ENCODE measurements around the gene TSPOAP1. TPM values are rescaled to one million over a fixed set of nuclear protein-coding genes. Genes with fewer than 3 reads are reported as not detected.
A peak's percentile ranks its signal among the peaks of the same experiment; 100 is the strongest.

Gene TSPOAP1
- total and polyA plus RNA-seq, 2 of the 4 experiments (the other 2 are of a cell fraction), result 0.90 to 1.6 TPM

- Histone ChIP-seq H4K20me1 (ENCODE audit: insufficient read depth, low read length) (no peaks in the 10 kb centered on the region), H3K4me2 (ENCODE audit: low read depth, low read length) (peak overlapping the region; percentile 67), H3K9ac (ENCODE audit: low read depth, low read length) (peak overlapping the region; percentile 91), H3K27me3 (ENCODE audit: control insufficient read depth, insufficient read depth, low read length) (no peaks in the 10 kb centered on the region), H4K5ac (ENCODE audit: low read depth, low read length) (peak overlapping the region; percentile 100), H3K9me3 (ENCODE audit: control insufficient read depth, insufficient read depth, low read length) (no peaks in the 10 kb centered on the region), H3K4me1 (ENCODE audit: control insufficient read depth, insufficient read depth, low read length) (peaks cover 38% of the 10 kb centered on the region), H3K9me1 (ENCODE audit: insufficient read depth, low read length) (peaks cover 34% of the 10 kb centered on the region), H2AK5ac (ENCODE audit: low read depth, low read length) (peak overlapping the region; percentile 100), H3K27ac (ENCODE audit: insufficient read depth, low read length) (peak overlapping the region; percentile 98), H3K56ac (ENCODE audit: extremely low read depth, insufficient read depth, low read length) (peak overlapping the region; percentile 92), H2BK15ac (ENCODE audit: low read depth, low read length) (peak overlapping the region; percentile 100), H3K14ac (replicated peaks; ENCODE audit: low read depth, low read length) (peak overlapping the region; percentile 99), H4K8ac (ENCODE audit: low read depth in 2 of 2, low read length in 2 of 2) (peak overlapping the region; percentile 99 to 100), H3K4ac (ENCODE audit: low read depth, low read length) (peak overlapping the region; percentile 100), H3K23ac (ENCODE audit: low read depth, low read length) (peak overlapping the region; percentile 96), H3K4me3 (ENCODE audit: insufficient read depth, low read depth, low read length) (no peak overlapping the region), H3K18ac (ENCODE audit: low read depth, low read length) (peak overlapping the region; percentile 99), H2AFZ (replicated peaks; ENCODE audit: low read length, poor library complexity) (peak overlapping the region; percentile 90), H3K79me1 (ENCODE audit: low read depth in 1 of 2, low read length in 2 of 2) (peaks cover 12 to 24% of the 10 kb centered on the region in 2 experiments), H2BK5ac (ENCODE audit: low read depth, low read length, poor library complexity, severe bottlenecking) (peak overlapping the region; percentile 97), H4K91ac (ENCODE audit: insufficient read depth, low read depth, low read length) (peak overlapping the region; percentile 99), H2BK20ac (ENCODE audit: low read depth, low read length) (peak overlapping the region; percentile 94), H3K36me3 (ENCODE audit: control insufficient read depth, insufficient read depth, low read length) (no peaks in the 10 kb centered on the region), H2AK9ac (replicated peaks; ENCODE audit: low read depth, low read length, poor library complexity) (peak overlapping the region; percentile 98), H2BK120ac (ENCODE audit: low read depth, low read length) (peak overlapping the region; percentile 98)
- POLR2A ChIA-PET (ENCODE audit: unreplicated experiment), result interaction anchor here (0.6 to 2.1 kb wide), 2 partner anchors 14 to 681 kb away, joined by 7 to 13 read pairs; partner anchors contain the start of gene SUPT4H1
- ATAC-seq (ENCODE audit: low read depth), result peak; percentile 91
- 0% methylated on average over 5 of the region's 23 CpGs; no CpG with 5 or more reads in 1 of the 2 experiments for WGBS, 2 experiments (ENCODE audit: extremely low coverage in 2 of 2, insufficient read length in 1 of 2)
- peak; percentile 96 for DNase-seq
- BruUV-seq (replicated peaks), result no TSS peak
- CTCF ChIA-PET, result interaction anchor here (1.2 to 1.9 kb wide), 2 partner anchors 9 to 15 kb away, joined by 4 to 6 read pairs; no protein-coding TSS in a partner anchor
- intact Hi-C loops (cut with micrococcal nuclease) (no loop called here), dilution Hi-C loops (cut with HindIII; ENCODE audit: low sequenced_read_pairs, unreplicated experiment) (no loop called here), in situ Hi-C loops (cut with MboI; ENCODE audit: low sequenced_read_pairs) (loop anchor here (25.0 kb wide), 1 partner anchor 476 kb away; the partner anchor contains the start of gene MRPS23)
- TF ChIP-seq MXI1 (IDR thresholded peaks at IDR 0.05; ENCODE audit: borderline replicate concordance, low read depth, low read length) (no peak), NFE2L2 (IDR thresholded peaks at IDR 0.05; ENCODE audit: low read depth, low read length) (no peak), MAFK (IDR thresholded peaks at IDR 0.05; ENCODE audit: low read depth, low read length) (no peak), RAD21 (IDR thresholded peaks at IDR 0.05; ENCODE audit: low read length) (peak; percentile 18; the same call in 1 of the 2 replicates), RCOR1 (IDR thresholded peaks at IDR 0.05; ENCODE audit: insufficient replicate concordance, low read length) (peak; percentile 52), POLR2A (IDR thresholded peaks at IDR 0.05; ENCODE audit: low read depth, low read length) (no peak; the same call in 1 of the 2 replicates), SMC3 (IDR thresholded peaks at IDR 0.05; ENCODE audit: low read depth, low read length) (no peak), USF2 (IDR thresholded peaks at IDR 0.05; ENCODE audit: low read depth, low read length) (no peak), FOS (IDR thresholded peaks at IDR 0.05; ENCODE audit: low read depth, low read length) (peak; percentile 69), RFX5 (IDR thresholded peaks at IDR 0.05; ENCODE audit: low read depth, low read length) (no peak), MAZ (IDR thresholded peaks at IDR 0.05; ENCODE audit: borderline replicate concordance, low read depth, low read length) (peak; percentile 92), CTCF (conservative IDR thresholded peaks at IDR 0.05; ENCODE audit: low read depth, low read length) (0 out of 2 replicates have a peak, but pooled peaks have one; percentile 7)
- TF ChIP-seq, protein P1, sequence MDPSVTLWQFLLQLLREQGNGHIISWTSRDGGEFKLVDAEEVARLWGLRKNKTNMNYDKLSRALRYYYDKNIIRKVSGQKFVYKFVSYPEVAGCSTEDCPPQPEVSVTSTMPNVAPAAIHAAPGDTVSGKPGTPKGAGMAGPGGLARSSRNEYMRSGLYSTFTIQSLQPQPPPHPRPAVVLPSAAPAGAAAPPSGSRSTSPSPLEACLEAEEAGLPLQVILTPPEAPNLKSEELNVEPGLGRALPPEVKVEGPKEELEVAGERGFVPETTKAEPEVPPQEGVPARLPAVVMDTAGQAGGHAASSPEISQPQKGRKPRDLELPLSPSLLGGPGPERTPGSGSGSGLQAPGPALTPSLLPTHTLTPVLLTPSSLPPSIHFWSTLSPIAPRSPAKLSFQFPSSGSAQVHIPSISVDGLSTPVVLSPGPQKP (IDR thresholded peaks at IDR 0.05; ENCODE audit: borderline replicate concordance, low read depth, low read length), result peak; percentile 81; the same call in 1 of the 2 replicates
Observed at GRCh38 chr17:58337600-58338453, 9.2 kb upstream of the TSPOAP1 start.

All from IMR-90 (cell line).